HG02885 (cell line): ENCODE measurements around the gene KRT23.

Experiments
- ATAC-seq: cut with Tn5 transposase; IDR thresholded peaks from one replicate; pipeline ENCODE4 v1.9.1; 2021; ENCODE audit warnings: mild to moderate bottlenecking; ENCODE audit not compliant: unreplicated experiment, poor library complexity

KRT23 gene

GRCh38 chr17:40937384-40937819 is at the start of gene KRT23:
KRT23 (minus strand) TSS chr17:40937646; CDS start chr17:40936603, 1,043 bp downstream.
- no peak for ATAC-seq

GRCh38 chr17:40986920-40987319 is 49.5 kb upstream of the KRT23 start:
- no peak for ATAC-seq

GRCh38 chr17:40984226-40984625 is 46.8 kb upstream of the KRT23 start, which contains the start of gene KRT40:
KRT40 (minus strand) TSS chr17:40984326; CDS start chr17:40984273, 53 bp downstream.
- no peak for ATAC-seq

DNA sequence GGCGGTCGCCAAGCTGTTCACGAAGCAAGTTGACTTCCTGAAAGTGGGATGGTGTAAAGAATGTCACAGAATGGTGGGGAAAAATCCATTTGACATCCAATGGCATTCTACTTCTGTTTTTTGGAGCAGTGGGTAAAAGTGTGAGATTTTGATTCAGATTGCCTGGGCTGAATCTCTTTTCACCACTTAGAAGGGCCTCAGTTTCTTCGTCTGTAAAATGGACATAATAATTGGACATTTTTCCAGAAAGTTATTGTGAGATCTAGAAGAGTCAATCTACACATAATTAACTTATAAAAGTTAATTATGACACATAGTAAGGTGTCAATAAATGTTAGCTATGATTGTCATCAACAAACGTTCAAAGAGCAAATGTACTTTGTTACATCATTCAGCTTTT is 43.7 kb upstream of the KRT23 start:
- no peak for ATAC-seq

GRCh38 chr17:40980596-40980995 is 43.1 kb upstream of the KRT23 start:
- no peak for ATAC-seq

GRCh38 chr17:40980117-40980516 is 42.7 kb upstream of the KRT23 start:
- ATAC-seq, result no peak

- ATAC-seq, result no peak
These were observed 41.2 kb upstream of the KRT23 start for GRCh38 chr17:40978575-40979151.

- ATAC-seq, result no peak
These were observed 38.1 kb upstream of the KRT23 start for GRCh38 chr17:40975516-40975915.

GRCh38 chr17:40974366-40974765 is 36.9 kb upstream of the KRT23 start:
- no peak for ATAC-seq

DNA sequence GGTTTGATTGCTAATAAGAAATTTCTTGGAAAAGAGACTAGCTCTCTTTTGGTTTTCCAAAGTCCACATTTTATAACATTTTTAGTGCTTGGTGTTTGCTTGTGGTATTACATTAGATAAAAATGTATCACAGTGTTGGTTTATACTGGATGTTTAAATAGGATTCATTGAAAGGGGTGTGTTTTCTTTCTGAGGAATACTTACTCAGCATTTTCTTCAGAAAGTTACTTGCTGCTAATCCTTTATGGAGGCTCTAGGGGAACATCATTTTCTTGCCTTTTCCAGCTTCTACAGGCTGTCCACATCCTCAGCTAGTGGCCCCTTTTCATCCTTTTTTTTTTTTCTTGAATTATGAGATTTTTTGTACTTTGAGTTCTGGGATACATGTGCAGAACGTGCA is 30.1 kb upstream of the KRT23 start:
- ATAC-seq, result no peak

GRCh38 chr17:40966848-40967247 is 29.4 kb upstream of the KRT23 start, which contains the start of gene KRT39:
KRT39 (minus strand) TSS chr17:40966948; CDS start chr17:40966856, 92 bp downstream.
- ATAC-seq, result no peak

DNA sequence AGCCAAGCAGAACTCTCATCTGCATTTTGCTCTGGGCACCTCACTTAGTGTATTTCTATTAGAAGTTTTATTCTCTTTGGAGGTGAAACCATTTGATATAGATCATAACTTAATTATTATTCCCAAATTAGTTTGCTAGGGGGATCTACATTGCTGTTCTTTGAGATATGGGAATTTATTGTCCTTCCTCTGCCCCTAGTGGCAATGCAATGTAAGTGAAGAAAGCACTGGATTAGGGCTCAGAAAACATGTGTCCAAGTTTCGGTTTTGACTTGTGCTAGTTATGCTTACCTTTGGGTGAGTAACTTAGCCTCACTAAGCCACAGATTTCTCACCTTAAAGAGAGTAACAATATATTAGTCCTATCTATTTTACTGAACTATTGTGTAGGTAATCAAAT is 26.4 kb upstream of the KRT23 start:
- ATAC-seq, result no peak

GRCh38 chr17:40962059-40962561 is 24.7 kb upstream of the KRT23 start:
- no peak for ATAC-seq

- ATAC-seq, result no peak
These were observed 24.1 kb upstream of the KRT23 start for GRCh38 chr17:40961591-40961990.

DNA sequence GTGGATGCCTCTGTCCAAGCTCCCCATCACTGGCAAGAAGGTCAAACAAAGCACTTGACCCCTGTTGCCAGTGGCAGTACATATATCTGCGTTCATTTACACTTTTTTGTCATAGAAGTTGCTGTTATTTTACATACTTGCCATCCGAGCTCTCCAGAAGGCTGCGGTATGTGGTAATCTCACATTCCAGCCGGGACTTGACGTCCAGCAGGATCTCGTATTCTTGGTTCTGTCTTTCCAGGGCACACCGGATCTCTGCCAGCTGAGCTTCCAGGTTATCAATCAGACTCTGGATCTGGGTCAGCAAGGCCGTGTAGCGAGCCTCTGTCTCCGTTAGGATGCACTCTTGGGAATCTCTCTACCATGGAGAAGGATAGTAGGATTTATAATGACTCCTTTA is 22.7 kb upstream of the KRT23 start:
- ATAC-seq, result no peak

- no peak for ATAC-seq
These were observed 20.9 kb upstream of the KRT23 start for GRCh38 chr17:40958086-40958953.

GRCh38 chr17:40956401-40957254 is 19.2 kb upstream of the KRT23 start:
- ATAC-seq, result no peak

GRCh38 chr17:40953881-40954280 is 16.4 kb upstream of the KRT23 start:
- ATAC-seq, result no peak

GRCh38 chr17:40952661-40953060 is 15.2 kb upstream of the KRT23 start:
- no peak for ATAC-seq

GRCh38 chr17:40952154-40952553 is 14.7 kb upstream of the KRT23 start:
- no peak for ATAC-seq
